Stimulated activated naive CD8-positive, alpha-beta T cell treated with anti-CD3 and anti-CD28 coated beads, Interleukin-15, Interleukin-2, amounts not matched to agents 100 ng/mL and 50 ng/mL, for 24 hours (primary cell): ENCODE results near the gene GRK1.

Source experiments
- H3K27ac Mint-ChIP-seq: one replicate; pipeline ENCODE4 v1.8.0; 2021; ENCODE audit warnings: mild to moderate bottlenecking, mixed read lengths
- H3K27me3 Mint-ChIP-seq: one replicate; pipeline ENCODE4 v1.8.0; 2021; ENCODE audit warnings: mixed read lengths
- H3K36me3 Mint-ChIP-seq: one replicate; pipeline ENCODE4 v1.8.0; 2021; ENCODE audit warnings: low read depth, mixed read lengths
- H3K4me1 Mint-ChIP-seq: one replicate; pipeline ENCODE4 v1.8.0; 2021; ENCODE audit warnings: low read depth, mixed read lengths
- H3K4me3 Mint-ChIP-seq: one replicate; pipeline ENCODE4 v1.8.0; 2021; ENCODE audit warnings: mild to moderate bottlenecking, mixed read lengths
- H3K9me3 Mint-ChIP-seq: one replicate; pipeline ENCODE4 v1.8.0; 2021; ENCODE audit warnings: mixed read lengths

GRK1 gene

GRCh38 chr13:113734099-113734825 is 67.2 kb downstream of the GRK1 start:
- Mint-ChIP-seq H3K9me3 (no peaks in the 10 kb centered on the region), H3K36me3 (no peaks in the 10 kb centered on the region), H3K27me3 (peaks cover 7% of the 10 kb centered on the region), H3K4me1 (no peaks in the 10 kb centered on the region), H3K27ac (no peak overlapping the region), H3K4me3 (no peak overlapping the region)

DNA sequence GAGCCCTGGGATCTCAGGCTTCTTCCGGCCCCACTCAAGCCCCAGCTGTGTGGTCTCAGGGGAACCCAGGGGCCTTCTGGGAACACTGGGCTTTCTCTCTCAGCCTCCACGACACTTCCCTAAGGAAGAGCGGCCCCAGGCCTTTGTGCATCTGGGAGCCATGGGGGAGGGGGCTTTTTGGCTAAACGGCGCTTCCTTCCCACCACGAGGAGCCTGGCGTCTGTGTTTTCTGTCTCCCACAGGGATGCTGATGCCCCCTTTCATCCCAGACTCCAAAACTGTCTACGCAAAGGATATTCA is 67.8 kb downstream of the GRK1 start:
- Mint-ChIP-seq H3K9me3 (no peaks in the 10 kb centered on the region), H3K4me1 (no peaks in the 10 kb centered on the region), H3K4me3 (no peak overlapping the region), H3K36me3 (no peaks in the 10 kb centered on the region), H3K27me3 (peaks cover 7% of the 10 kb centered on the region), H3K27ac (no peak overlapping the region)

DNA sequence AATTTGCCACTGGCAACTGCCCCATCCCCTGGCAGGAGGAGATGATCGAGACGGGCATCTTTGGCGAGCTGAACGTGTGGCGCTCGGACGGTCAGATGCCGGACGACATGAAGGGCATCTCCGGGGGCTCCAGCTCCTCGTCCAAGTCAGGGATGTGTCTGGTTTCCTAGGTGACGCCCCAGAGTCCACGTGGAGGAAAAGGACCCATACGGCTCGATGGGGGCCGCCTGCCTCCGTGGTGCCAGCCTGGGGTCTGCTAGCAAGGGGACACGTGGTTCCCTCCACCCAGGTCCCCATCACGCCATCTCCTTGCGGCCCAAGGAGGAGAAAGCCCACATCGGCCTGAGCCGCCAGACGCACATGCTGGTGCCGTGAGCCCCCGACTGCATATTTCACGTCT is 68.2 kb downstream of the GRK1 start:
- Mint-ChIP-seq H3K4me3 (no peak overlapping the region), H3K36me3 (no peaks in the 10 kb centered on the region), H3K9me3 (no peaks in the 10 kb centered on the region), H3K27ac (no peak overlapping the region), H3K4me1 (no peaks in the 10 kb centered on the region), H3K27me3 (peaks cover 7% of the 10 kb centered on the region)

DNA sequence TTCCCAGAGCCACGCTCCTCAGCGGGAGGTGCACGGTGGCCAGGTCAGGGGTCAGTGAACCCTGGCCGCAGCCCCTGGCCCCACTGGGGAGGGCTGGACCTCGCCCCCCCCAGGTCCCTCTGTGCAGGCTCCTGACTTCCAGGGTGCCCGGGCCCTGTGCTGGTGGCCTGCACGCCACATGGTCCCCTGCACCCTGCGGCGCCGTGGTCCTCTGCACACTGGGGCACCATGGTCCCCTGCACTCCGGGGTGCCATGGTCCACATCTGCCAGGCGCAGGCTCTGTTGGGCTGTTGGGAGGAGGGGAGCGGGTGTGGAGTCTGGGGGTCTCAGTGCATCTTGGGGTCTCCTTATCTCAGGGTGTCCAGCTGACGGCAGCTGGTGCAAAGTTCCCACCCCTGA is 68.7 kb downstream of the GRK1 start:
- no peaks in the 10 kb centered on the region for H3K4me1 Mint-ChIP-seq
- H3K27ac Mint-ChIP-seq: no peak overlapping the region
- H3K36me3 Mint-ChIP-seq: no peaks in the 10 kb centered on the region
- H3K27me3 Mint-ChIP-seq: peaks cover 5% of the 10 kb centered on the region
- H3K9me3 Mint-ChIP-seq: no peaks in the 10 kb centered on the region
- no peak overlapping the region for H3K4me3 Mint-ChIP-seq

GRCh38 chr13:113736258-113736731 is 69.3 kb downstream of the GRK1 start:
- peaks cover 3% of the 10 kb centered on the region for H3K4me1 Mint-ChIP-seq
- no peak overlapping the region for H3K27ac Mint-ChIP-seq
- no peaks in the 10 kb centered on the region for H3K36me3 Mint-ChIP-seq
- peaks cover 6% of the 10 kb centered on the region for H3K27me3 Mint-ChIP-seq
- no peaks in the 10 kb centered on the region for H3K9me3 Mint-ChIP-seq
- no peak overlapping the region for H3K4me3 Mint-ChIP-seq

- no peak overlapping the region for H3K4me3 Mint-ChIP-seq
- no peaks in the 10 kb centered on the region for H3K9me3 Mint-ChIP-seq
- peaks cover 15% of the 10 kb centered on the region for H3K27me3 Mint-ChIP-seq
- peaks cover 18% of the 10 kb centered on the region for H3K4me1 Mint-ChIP-seq
- H3K27ac Mint-ChIP-seq: no peak overlapping the region
- no peaks in the 10 kb centered on the region for H3K36me3 Mint-ChIP-seq
These were observed 70.8 kb downstream of the GRK1 start for GRCh38 chr13:113737803-113738202.

DNA sequence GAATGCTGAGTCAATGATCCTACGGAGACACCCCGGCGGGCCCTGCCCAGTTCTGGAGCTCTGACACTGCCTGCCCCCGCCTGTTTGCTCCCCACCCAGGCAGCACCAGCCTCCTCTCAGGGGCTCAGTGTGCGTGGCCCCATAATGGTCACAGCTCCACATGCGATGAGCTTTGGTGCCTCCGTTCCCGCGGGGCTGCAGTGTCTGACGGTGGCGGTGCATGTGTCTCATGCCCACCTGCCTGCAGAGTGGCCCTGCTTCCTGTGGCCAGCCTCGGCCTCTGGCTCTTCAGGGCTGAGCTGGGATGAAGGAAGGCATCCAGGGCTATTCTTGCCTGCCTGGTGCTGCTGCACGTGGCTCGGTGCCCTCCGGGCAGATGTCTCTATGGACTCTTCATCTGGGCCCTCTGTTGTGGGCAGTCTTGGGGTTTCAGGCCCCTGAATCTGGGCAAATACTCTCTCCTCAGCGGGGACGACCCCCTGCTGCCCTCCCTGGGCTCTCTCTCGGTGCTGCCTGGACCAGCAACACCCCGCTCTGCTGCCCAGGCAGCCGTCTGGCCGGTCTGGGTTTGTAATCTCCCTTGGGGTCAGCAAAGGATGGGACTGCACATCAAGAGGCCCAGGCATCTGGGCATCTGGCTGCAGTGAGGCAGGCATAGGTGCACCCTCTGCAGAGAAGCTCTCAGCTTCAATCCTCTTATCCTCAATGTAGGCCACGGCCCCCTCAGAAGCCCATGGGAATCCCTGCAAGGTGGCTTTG is 72.7 kb downstream of the GRK1 start:
- H3K9me3 Mint-ChIP-seq: no peaks in the 10 kb centered on the region
- H3K27ac Mint-ChIP-seq: no peak overlapping the region
- H3K4me3 Mint-ChIP-seq: no peak overlapping the region
- peaks cover 17% of the 10 kb centered on the region for H3K27me3 Mint-ChIP-seq
- peaks cover 20% of the 10 kb centered on the region for H3K4me1 Mint-ChIP-seq
- no peaks in the 10 kb centered on the region for H3K36me3 Mint-ChIP-seq

GRCh38 chr13:113740286-113740556 is 73.2 kb downstream of the GRK1 start:
- peaks cover 19% of the 10 kb centered on the region for H3K27me3 Mint-ChIP-seq
- H3K4me3 Mint-ChIP-seq: no peak overlapping the region
- no peaks in the 10 kb centered on the region for H3K9me3 Mint-ChIP-seq
- H3K36me3 Mint-ChIP-seq: no peaks in the 10 kb centered on the region
- H3K4me1 Mint-ChIP-seq: peaks cover 20% of the 10 kb centered on the region
- H3K27ac Mint-ChIP-seq: no peak overlapping the region

DNA sequence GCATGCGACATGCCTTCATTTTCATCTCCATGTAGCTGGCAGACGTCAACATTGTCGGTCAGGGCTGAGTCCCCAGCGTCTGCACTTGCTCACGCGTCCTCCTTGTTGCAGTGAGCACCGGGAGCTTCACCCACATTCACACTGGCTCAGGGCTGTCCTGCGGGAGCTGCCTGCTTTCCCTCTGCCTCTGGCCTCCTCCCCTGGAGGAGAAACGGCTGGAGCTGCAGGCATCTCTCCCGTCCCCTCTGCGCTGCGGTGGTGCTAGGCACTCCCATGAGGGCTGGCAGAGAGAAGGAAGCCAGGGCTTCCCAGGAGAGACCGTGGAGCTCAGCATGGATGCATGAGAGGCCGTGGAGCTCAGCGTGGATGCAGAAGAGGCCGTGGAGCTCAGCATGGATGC is 73.6 kb downstream of the GRK1 start:
- Mint-ChIP-seq H3K9me3 (no peaks in the 10 kb centered on the region), H3K27me3 (peaks cover 19% of the 10 kb centered on the region), H3K4me1 (peaks cover 20% of the 10 kb centered on the region), H3K27ac (no peak overlapping the region), H3K36me3 (no peaks in the 10 kb centered on the region), H3K4me3 (no peak overlapping the region)

GRCh38 chr13:113741191-113741668 is 74.2 kb downstream of the GRK1 start:
- Mint-ChIP-seq H3K4me3 (peak overlapping the region; percentile 19), H3K27ac (no peak overlapping the region), H3K36me3 (no peaks in the 10 kb centered on the region), H3K9me3 (no peaks in the 10 kb centered on the region), H3K27me3 (peaks cover 19% of the 10 kb centered on the region), H3K4me1 (peaks cover 20% of the 10 kb centered on the region)

GRCh38 chr13:113742000-113742441 is 75.0 kb downstream of the GRK1 start:
- H3K4me3 Mint-ChIP-seq: no peak overlapping the region
- peaks cover 19% of the 10 kb centered on the region for H3K27me3 Mint-ChIP-seq
- no peaks in the 10 kb centered on the region for H3K9me3 Mint-ChIP-seq
- peaks cover 20% of the 10 kb centered on the region for H3K4me1 Mint-ChIP-seq
- no peaks in the 10 kb centered on the region for H3K36me3 Mint-ChIP-seq
- no peak overlapping the region for H3K27ac Mint-ChIP-seq

DNA sequence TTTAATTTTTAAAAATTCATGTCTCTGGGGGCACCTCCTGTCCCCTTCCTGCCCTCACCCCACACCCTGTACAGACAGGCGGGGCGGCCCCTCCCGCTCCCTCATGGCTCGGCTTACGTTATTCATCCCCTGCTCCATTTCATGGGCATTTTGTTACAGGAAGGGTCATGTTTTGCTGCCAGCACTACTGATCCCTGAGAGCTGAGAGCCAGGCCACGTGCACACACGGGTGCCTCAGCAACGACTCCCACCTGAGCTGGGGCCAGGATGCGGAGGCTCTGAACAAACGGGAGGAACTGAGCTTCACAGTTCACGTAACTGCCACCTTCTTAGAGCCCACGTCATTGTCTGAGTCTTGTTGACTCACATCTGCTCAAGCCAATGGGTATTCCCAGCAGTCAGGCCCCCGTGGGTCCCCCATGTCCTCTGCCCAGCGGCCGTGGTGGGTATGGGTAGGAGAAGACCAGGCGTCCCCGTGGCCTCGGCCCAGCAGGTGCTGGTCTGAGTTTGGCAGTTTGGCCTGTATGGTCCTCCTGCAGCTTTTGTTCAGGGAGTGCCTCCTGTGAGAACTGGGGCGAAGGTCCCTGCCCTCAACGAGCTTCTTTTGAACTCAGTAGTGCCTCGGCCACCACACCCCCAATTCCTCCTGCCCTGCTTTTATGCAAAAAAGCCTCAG is 75.6 kb downstream of the GRK1 start:
- Mint-ChIP-seq H3K4me3 (peak overlapping the region; percentile 20), H3K27ac (no peak overlapping the region), H3K36me3 (no peaks in the 10 kb centered on the region), H3K27me3 (peaks cover 19% of the 10 kb centered on the region), H3K4me1 (peaks cover 20% of the 10 kb centered on the region), H3K9me3 (no peaks in the 10 kb centered on the region)

DNA sequence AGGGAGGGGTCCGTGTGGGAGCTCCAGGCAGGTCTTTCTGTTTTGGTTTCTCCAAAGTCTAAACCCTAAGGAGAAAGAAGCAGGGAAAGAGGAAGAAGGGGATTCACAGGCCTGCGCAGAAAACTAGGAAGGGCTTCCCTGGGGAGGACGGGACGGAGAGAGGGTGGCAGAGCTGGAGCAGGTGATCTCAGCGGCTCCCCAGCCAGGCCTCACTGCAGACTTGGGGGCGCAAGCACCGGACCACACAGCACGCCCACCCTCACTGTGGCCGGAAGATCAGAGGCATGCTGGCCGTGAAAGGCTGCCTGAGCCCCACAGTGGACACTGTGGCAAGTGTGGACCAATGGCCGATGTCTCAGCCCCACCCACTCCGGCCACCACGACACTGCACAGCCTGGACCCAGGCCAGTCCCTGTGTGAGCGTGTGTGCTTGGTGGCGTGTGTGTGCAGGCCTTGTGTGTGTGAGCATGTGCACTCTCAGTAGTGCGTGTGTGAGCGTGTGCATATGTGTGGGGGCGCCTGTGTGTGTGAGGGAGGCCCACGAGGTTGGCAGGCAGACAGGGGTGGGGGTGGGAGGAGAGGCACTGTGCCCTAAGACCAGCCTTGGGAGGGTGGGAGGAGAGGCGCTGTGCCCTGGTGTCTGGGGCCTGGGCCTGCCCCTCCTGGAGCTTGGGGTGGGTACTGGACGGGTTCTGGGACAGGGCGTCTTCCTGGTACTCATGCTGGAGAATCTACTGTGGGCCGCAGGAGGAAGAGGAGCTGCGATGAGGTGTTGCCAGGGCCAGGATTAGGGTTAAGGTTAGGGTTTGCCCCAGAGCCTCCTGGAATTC is 76.6 kb downstream of the GRK1 start:
- Mint-ChIP-seq H3K27me3 (peaks cover 19% of the 10 kb centered on the region), H3K4me3 (no peak overlapping the region), H3K27ac (no peak overlapping the region), H3K9me3 (no peaks in the 10 kb centered on the region), H3K36me3 (no peaks in the 10 kb centered on the region), H3K4me1 (peaks cover 20% of the 10 kb centered on the region)

DNA sequence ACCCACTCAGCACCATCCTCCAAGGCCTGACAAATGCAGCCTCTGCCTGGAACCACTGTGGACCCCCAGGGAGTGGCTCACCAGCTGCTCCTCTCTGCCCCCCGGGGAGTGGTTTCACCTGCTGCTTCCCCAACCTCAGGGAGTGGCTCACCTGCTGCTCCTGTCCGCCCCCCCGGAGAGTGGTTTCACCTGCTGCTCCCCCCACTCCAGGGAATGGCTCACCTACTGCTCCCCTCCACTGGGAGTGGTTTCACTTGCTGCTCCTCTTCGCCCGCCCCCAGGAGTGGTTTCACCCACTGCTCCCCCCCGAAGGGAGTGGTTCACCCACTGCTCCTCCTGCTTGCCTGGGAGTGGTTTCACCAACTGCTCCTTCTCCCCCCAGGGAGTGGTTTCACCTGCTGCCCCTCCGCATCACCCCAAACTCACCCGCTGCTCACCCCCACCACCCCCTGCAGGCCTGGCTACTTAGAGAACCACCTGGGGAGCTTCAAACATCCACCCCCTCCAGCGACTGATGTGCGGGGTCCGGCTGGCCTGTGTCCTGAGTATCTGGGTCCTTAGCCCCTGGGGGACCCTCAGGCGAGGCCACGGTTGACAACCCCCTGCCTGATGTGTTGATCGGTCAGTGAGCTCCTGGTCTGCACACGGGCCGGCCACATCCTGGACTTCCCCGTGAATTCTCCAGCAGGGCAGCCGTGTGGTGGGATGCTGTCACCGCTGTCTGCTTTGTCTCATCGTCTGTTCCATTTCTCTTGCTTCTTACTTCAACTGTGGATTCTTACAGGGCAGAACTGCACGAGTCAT is 77.4 kb downstream of the GRK1 start:
- no peak overlapping the region for H3K27ac Mint-ChIP-seq
- H3K4me1 Mint-ChIP-seq: peaks cover 20% of the 10 kb centered on the region
- peaks cover 19% of the 10 kb centered on the region for H3K27me3 Mint-ChIP-seq
- no peak overlapping the region for H3K4me3 Mint-ChIP-seq
- H3K36me3 Mint-ChIP-seq: no peaks in the 10 kb centered on the region
- no peaks in the 10 kb centered on the region for H3K9me3 Mint-ChIP-seq
